ENCODE results near the gene SNCAIP.

Gene SNCAIP

GRCh38 chr5:122423221-122423620, 111.2 kb downstream of the SNCAIP start:
- H3K4me3 ChIP-seq: no peak overlapping the region
- DNase-seq (ENCODE audit: low read depth, low spot score): no peak
- no peak overlapping the region for H3K27ac ChIP-seq
- H3K9ac ChIP-seq (ENCODE audit: insufficient read length): no peak overlapping the region
- no peaks in the 10 kb centered on the region for H3K36me3 ChIP-seq (ENCODE audit: insufficient read depth, low read length)
- H3K9me3 ChIP-seq (ENCODE audit: low read depth, low read length): no peaks in the 10 kb centered on the region
- TF ChIP-seq POLR2AphosphoS5 (IDR thresholded peaks at IDR 0.05; ENCODE audit: borderline replicate concordance, low read depth, low read length) (no peak), EZH2 (IDR thresholded peaks at IDR 0.05) (no peak), FOXP2 (optimal IDR thresholded peaks at IDR 0.05; ENCODE audit: control extremely low read depth, extremely low read length, insufficient read depth) (no peak)

GRCh38 chr5:122424132-122424531, 112.1 kb downstream of the SNCAIP start:
- Histone ChIP-seq H3K36me3 (ENCODE audit: insufficient read depth, low read length) (no peaks in the 10 kb centered on the region), H3K9ac (ENCODE audit: insufficient read length) (no peak overlapping the region), H3K27ac (no peak overlapping the region), H3K4me3 (no peak overlapping the region), H3K9me3 (ENCODE audit: low read depth, low read length) (no peaks in the 10 kb centered on the region)
- TF ChIP-seq EZH2 (IDR thresholded peaks at IDR 0.05) (no peak), POLR2AphosphoS5 (IDR thresholded peaks at IDR 0.05; ENCODE audit: borderline replicate concordance, low read depth, low read length) (no peak), FOXP2 (optimal IDR thresholded peaks at IDR 0.05; ENCODE audit: control extremely low read depth, extremely low read length, insufficient read depth) (no peak)
- no peak for DNase-seq (ENCODE audit: low read depth, low spot score)

GRCh38 chr5:122426301-122426700, 114.3 kb downstream of the SNCAIP start:
- no peak overlapping the region for H3K9ac ChIP-seq (ENCODE audit: insufficient read length)
- no peaks in the 10 kb centered on the region for H3K36me3 ChIP-seq (ENCODE audit: insufficient read depth, low read length)
- H3K4me3 ChIP-seq: no peak overlapping the region
- no peak for DNase-seq (ENCODE audit: low read depth, low spot score)
- TF ChIP-seq EZH2 (IDR thresholded peaks at IDR 0.05): no peak
- TF ChIP-seq POLR2AphosphoS5 (IDR thresholded peaks at IDR 0.05; ENCODE audit: borderline replicate concordance, low read depth, low read length): no peak
- TF ChIP-seq FOXP2 (optimal IDR thresholded peaks at IDR 0.05; ENCODE audit: control extremely low read depth, extremely low read length, insufficient read depth): no peak
- H3K27ac ChIP-seq: no peak overlapping the region
- H3K9me3 ChIP-seq (ENCODE audit: low read depth, low read length): no peaks in the 10 kb centered on the region

- no peaks in the 10 kb centered on the region for H3K9me3 ChIP-seq (ENCODE audit: low read depth, low read length)
- no peak for DNase-seq (ENCODE audit: low read depth, low spot score)
- no peak overlapping the region for H3K27ac ChIP-seq
- no peak for TF ChIP-seq POLR2AphosphoS5 (IDR thresholded peaks at IDR 0.05; ENCODE audit: borderline replicate concordance, low read depth, low read length)
- TF ChIP-seq FOXP2 (optimal IDR thresholded peaks at IDR 0.05; ENCODE audit: control extremely low read depth, extremely low read length, insufficient read depth): no peak
- TF ChIP-seq EZH2 (IDR thresholded peaks at IDR 0.05): no peak
- no peak overlapping the region for H3K9ac ChIP-seq (ENCODE audit: insufficient read length)
- H3K4me3 ChIP-seq: no peak overlapping the region
- no peaks in the 10 kb centered on the region for H3K36me3 ChIP-seq (ENCODE audit: insufficient read depth, low read length)
Observed at GRCh38 chr5:122427621-122428020, 115.6 kb downstream of the SNCAIP start.

GRCh38 chr5:122429545-122430318, 117.7 kb downstream of the SNCAIP start:
- H3K27ac ChIP-seq: no peak overlapping the region
- no peak overlapping the region for H3K9ac ChIP-seq (ENCODE audit: insufficient read length)
- no peak for DNase-seq (ENCODE audit: low read depth, low spot score)
- no peak for TF ChIP-seq POLR2AphosphoS5 (IDR thresholded peaks at IDR 0.05; ENCODE audit: borderline replicate concordance, low read depth, low read length)
- TF ChIP-seq EZH2 (IDR thresholded peaks at IDR 0.05): no peak
- TF ChIP-seq FOXP2 (optimal IDR thresholded peaks at IDR 0.05; ENCODE audit: control extremely low read depth, extremely low read length, insufficient read depth): no peak
- no peaks in the 10 kb centered on the region for H3K9me3 ChIP-seq (ENCODE audit: low read depth, low read length)
- H3K4me3 ChIP-seq: no peak overlapping the region
- no peaks in the 10 kb centered on the region for H3K36me3 ChIP-seq (ENCODE audit: insufficient read depth, low read length)

- no peak for TF ChIP-seq EZH2 (IDR thresholded peaks at IDR 0.05)
- TF ChIP-seq FOXP2 (optimal IDR thresholded peaks at IDR 0.05; ENCODE audit: control extremely low read depth, extremely low read length, insufficient read depth): no peak
- no peak for TF ChIP-seq POLR2AphosphoS5 (IDR thresholded peaks at IDR 0.05; ENCODE audit: borderline replicate concordance, low read depth, low read length)
- Histone ChIP-seq H3K27ac (no peak overlapping the region), H3K36me3 (ENCODE audit: insufficient read depth, low read length) (no peaks in the 10 kb centered on the region), H3K4me3 (no peak overlapping the region), H3K9ac (ENCODE audit: insufficient read length) (no peak overlapping the region), H3K9me3 (ENCODE audit: low read depth, low read length) (no peaks in the 10 kb centered on the region)
- DNase-seq (ENCODE audit: low read depth, low spot score): no peak
Observed at GRCh38 chr5:122430319-122430586, 118.2 kb downstream of the SNCAIP start.

GRCh38 chr5:122431298-122431697, 119.3 kb downstream of the SNCAIP start:
- no peak overlapping the region for H3K27ac ChIP-seq
- TF ChIP-seq FOXP2 (optimal IDR thresholded peaks at IDR 0.05; ENCODE audit: control extremely low read depth, extremely low read length, insufficient read depth) (no peak), EZH2 (IDR thresholded peaks at IDR 0.05) (no peak), POLR2AphosphoS5 (IDR thresholded peaks at IDR 0.05; ENCODE audit: borderline replicate concordance, low read depth, low read length) (no peak)
- H3K9me3 ChIP-seq (ENCODE audit: low read depth, low read length): no peaks in the 10 kb centered on the region
- H3K4me3 ChIP-seq: no peak overlapping the region
- H3K9ac ChIP-seq (ENCODE audit: insufficient read length): no peak overlapping the region
- no peak for DNase-seq (ENCODE audit: low read depth, low spot score)
- no peaks in the 10 kb centered on the region for H3K36me3 ChIP-seq (ENCODE audit: insufficient read depth, low read length)

GRCh38 chr5:122434205-122434970, 122.4 kb downstream of the SNCAIP start:
- no peak for TF ChIP-seq POLR2AphosphoS5 (IDR thresholded peaks at IDR 0.05; ENCODE audit: borderline replicate concordance, low read depth, low read length)
- no peak for TF ChIP-seq EZH2 (IDR thresholded peaks at IDR 0.05)
- DNase-seq (ENCODE audit: low read depth, low spot score): no peak
- Histone ChIP-seq H3K9me3 (ENCODE audit: low read depth, low read length) (no peaks in the 10 kb centered on the region), H3K36me3 (ENCODE audit: insufficient read depth, low read length) (no peaks in the 10 kb centered on the region), H3K27ac (no peak overlapping the region), H3K4me3 (no peak overlapping the region), H3K9ac (ENCODE audit: insufficient read length) (no peak overlapping the region)

All from SK-N-MC (cell line).